HPDE6-E6E7 (cell line): ENCODE results near the gene C1orf35.

Experiments used
- DNase-seq: peaks from one replicate; pipeline ENCODE4 v3.0.0; 2011; ENCODE audit warnings: missing footprints; ENCODE audit errors: extremely low spot score

Gene C1orf35

DNA sequence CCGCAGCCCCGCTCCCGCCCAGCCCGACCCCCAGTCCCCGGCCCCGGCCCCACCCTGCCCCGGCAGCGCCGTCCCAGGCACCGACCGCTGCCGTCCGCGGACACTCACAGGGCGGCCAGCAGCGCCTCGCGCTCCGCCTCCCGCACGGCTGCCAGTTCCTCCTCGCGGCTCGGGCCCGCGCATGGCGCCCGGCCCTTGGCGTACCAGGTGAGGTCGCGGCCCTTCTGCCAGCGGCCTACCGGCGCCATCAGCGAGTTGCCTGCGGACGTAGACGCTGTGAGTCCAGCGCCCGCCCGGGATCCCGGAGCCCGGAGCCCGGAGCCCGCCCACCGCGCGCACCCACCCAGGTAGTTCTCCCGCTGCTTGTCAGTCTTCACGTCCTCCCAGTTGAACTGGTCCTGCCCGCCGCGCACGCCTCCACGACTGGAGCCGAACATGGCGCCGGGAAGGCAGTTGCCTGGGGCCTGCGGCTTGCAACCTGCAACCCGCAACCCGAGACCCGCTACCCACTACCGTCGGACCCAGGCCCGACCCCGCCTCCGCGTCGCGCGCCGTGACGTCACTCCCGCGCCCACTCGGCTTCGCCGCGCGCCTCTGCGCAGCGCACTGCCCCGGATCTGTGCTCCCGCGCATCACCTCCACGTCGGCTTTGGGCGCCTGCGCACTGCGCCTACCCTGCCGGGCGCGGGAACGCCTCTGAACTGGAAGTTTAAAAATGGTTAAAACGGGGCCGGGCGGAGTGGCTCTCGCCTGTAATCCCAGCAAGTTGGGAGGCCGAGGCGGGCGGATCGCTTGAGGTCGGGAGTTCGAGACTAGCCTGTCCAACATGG is at the start of gene C1orf35:
Gene C1orf35, minus strand, starts transcription at position 535 of the 830 bp plus-strand sequence. Its CDS starts 98 bp downstream, at position 437.
- DNase-seq, result peak; percentile 92

- no peak for DNase-seq
Measured at GRCh38 chr1:228152918-228153258, 49.8 kb upstream of the C1orf35 start.

DNA sequence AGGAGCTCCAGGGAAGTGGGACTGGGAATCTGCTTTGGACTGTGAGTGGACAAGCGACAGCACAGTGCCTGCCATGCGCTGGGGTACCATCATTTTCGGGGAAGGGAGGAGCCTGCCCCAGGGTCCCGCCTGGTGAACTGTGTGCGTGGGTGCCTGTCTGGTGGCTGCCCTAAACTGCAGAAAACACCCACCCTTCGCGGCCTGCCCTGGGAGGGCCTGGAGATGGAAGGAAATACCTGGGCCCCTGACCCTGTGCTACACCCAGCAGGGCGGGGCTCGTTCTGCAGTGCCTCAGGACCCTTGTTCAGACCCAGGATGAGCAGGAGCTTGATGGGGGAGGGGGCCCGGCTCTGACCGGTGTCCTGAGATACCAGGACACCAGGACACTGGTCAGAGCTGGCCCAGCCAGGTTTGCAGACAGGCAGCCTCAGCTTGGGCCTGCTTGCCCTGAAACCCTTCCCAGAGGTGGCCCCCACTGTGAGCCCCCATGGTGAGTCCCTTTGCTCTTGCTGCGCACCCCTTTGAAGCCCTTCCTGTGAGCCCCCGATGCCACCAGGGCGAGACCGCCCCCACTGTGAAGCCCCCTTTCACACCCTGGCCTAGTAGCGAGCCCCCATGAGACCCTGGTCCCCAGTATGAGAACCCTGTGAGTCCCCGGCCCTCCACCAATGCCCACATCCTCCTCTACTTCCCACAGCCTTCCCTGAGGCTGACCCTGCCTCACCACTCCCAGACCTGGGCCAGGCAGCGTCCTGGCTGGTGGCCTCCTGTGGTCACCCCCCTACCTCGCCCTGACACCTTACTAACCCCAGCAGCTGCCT is 49.2 kb upstream of the C1orf35 start:
- DNase-seq, result no peak

GRCh38 chr1:228151180-228151925 is 48.2 kb upstream of the C1orf35 start:
- no peak for DNase-seq

- DNase-seq, result no peak
Measured at GRCh38 chr1:228150461-228151179, 47.5 kb upstream of the C1orf35 start.

GRCh38 chr1:228150120-228150460 is 47.0 kb upstream of the C1orf35 start:
- DNase-seq, result no peak

- DNase-seq, result no peak
Measured at GRCh38 chr1:228149406-228150119, 46.4 kb upstream of the C1orf35 start, which contains the start of gene GJC2. Gene GJC2 (plus strand): TSS chr1:228149930. CDS start chr1:228157759, 7,829 bp downstream.

DNA sequence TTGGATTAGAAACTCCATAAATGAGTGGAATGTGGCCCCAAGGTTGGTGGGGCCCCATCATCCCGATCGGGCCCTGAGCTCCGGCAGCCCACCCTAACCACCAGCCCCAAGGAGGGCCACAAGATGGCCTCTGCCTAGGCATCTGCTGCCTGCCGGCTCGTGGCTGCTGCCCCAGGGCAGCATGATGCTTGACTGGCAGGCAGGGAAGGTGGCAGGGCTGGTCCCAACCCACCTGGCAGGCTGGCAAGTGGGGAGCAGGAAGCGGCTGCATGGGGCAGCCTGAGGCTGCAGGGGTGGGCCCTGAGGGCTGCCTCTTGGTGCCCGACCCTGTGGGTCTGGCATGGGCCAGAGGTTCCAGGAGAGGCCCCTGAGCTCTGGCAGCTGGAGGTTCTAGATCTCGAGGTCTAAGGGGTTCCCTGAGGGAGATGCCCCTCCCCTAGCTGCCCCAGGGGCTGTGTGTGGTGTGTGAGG is 45.8 kb upstream of the C1orf35 start:
- DNase-seq, result no peak

DNA sequence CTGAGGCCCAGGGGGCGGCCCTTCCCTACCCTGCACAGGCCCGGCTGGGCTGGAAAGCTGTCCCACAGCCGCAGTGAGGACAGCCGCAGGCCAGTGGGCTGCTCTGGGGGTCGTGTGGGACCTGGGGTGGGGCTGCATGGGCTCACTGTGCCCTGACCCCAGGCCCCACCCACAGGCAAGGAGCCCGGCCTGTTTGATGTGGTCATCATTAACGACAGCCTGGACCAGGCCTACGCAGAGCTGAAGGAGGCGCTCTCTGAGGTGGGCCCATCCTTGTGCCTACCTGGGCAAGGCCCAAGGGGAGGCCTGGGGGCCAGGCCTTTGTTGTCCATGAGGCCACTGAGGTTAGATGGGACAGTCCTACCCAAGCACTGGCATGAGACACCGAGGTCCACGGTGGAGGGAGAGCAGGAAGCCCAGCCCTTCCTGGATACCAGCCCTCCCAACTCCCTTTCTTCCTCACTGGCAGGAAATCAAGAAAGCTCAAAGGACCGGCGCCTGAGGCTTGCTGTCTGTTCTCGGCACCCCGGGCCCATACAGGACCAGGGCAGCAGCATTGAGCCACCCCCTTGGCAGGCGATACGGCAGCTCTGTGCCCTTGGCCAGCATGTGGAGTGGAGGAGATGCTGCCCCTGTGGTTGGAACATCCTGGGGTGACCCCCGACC is 45.2 kb upstream of the C1orf35 start:
- no peak for DNase-seq

- DNase-seq, result no peak
Measured at GRCh38 chr1:228147768-228148167, 44.6 kb upstream of the C1orf35 start.

DNA sequence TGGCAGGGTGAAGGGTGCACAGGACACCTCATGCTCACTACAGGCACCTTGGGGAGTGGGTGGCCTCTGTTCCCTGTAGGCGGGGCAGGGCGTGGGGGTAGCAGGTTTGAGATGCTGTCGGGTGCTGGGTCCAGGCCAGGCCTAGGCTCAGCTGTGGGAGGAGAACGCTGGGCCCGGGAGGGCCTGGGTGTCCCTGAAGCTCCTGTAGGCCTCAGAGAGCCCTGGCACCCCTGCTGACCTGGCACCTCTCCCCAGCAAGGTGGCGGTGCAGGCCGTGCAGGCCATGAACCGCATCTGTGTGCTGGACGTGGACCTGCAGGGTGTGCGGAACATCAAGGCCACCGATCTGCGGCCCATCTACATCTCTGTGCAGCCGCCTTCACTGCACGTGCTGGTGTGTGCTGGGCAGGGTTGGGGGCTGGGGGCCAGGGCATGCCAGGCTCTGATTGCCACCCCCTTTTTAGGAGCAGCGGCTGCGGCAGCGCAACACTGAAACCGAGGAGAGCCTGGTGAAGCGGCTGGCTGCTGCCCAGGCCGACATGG is 44.1 kb upstream of the C1orf35 start:
- DNase-seq, result no peak

GRCh38 chr1:228146417-228147150 is 43.5 kb upstream of the C1orf35 start:
- no peak for DNase-seq

- no peak for DNase-seq
Measured at GRCh38 chr1:228145463-228146416, 42.6 kb upstream of the C1orf35 start.

DNA sequence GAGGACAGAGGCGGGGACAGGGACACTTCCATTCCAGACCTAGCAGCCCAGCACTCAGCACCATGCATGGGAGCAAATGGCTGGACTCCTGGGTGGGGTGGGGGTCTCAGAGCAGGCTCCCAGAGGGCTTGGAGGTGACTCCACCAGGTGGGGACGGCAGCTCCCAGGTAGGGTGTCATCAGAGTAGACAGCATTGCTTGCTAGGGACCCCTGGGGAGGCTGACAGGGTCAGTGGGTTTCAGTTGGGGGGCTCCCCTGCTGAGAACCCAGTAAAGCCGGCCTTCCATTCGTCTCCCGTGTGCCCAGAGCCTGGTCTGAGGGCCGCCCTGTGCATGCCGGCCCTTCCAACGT is 41.8 kb upstream of the C1orf35 start:
- DNase-seq, result no peak

- DNase-seq, result no peak
Measured at GRCh38 chr1:228144193-228144992, 41.3 kb upstream of the C1orf35 start.

GRCh38 chr1:228143480-228144192 is 40.5 kb upstream of the C1orf35 start:
- no peak for DNase-seq

DNA sequence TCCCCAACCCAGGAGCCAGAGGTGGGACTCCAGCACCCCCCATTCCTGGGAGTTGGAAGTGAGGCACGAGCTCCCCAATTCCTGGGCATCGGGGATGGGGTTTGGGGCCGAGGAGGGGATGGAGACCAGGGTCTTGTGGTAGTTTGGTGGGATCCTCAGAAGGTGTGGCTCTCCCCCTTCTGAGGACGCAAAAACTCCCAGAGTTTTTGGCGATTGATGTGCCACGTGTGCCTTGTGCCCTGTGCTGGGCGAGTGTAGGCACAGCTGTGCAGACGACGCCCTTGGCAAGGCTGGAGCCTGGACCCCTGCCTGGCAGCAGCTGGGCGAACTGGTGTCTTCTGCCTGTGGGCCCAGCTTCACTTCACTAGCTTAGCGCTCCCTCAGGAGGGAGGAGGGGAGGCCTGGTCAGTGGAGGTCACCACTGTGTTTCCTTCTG is 39.6 kb upstream of the C1orf35 start:
- no peak for DNase-seq
